GM06990 (cell line): ENCODE results near the gene LCN12.

Experiments used
- DNase-seq: peaks from one replicate; pipeline ENCODE4 v3.0.0-alpha.2; 2011; ENCODE audit not compliant: insufficient read length; ENCODE audit errors: extremely low read depth
- H3K27me3 ChIP-seq: replicated peaks from 2 replicates; pipeline ENCODE4 v1.6.0; 2011; ENCODE audit warnings: low read length; ENCODE audit not compliant: control insufficient read depth, insufficient read depth
- H3K36me3 ChIP-seq: 2 replicates; pipeline ENCODE4 v1.5.1; 2011; ENCODE audit warnings: low read length; ENCODE audit not compliant: control insufficient read depth, insufficient read depth
- H3K4me3 ChIP-seq: replicated peaks from 2 replicates; pipeline ENCODE4 v1.5.1; 2011; ENCODE audit warnings: low read depth, mild to moderate bottlenecking, control low read depth, low read length
- TF ChIP-seq, protein P1 (sequence below): IDR thresholded peaks from 2 replicates; pipeline ENCODE4 v1.5.1; 2011; ENCODE audit warnings: low read length, control low read depth, mild to moderate bottlenecking, inconsistent platforms; ENCODE audit not compliant: insufficient read depth, poor library complexity, severe bottlenecking

The LCN12 gene

GRCh38 chr9:136983656-136984314, 31.7 kb downstream of the LCN12 start:
- TF ChIP-seq, protein P1, sequence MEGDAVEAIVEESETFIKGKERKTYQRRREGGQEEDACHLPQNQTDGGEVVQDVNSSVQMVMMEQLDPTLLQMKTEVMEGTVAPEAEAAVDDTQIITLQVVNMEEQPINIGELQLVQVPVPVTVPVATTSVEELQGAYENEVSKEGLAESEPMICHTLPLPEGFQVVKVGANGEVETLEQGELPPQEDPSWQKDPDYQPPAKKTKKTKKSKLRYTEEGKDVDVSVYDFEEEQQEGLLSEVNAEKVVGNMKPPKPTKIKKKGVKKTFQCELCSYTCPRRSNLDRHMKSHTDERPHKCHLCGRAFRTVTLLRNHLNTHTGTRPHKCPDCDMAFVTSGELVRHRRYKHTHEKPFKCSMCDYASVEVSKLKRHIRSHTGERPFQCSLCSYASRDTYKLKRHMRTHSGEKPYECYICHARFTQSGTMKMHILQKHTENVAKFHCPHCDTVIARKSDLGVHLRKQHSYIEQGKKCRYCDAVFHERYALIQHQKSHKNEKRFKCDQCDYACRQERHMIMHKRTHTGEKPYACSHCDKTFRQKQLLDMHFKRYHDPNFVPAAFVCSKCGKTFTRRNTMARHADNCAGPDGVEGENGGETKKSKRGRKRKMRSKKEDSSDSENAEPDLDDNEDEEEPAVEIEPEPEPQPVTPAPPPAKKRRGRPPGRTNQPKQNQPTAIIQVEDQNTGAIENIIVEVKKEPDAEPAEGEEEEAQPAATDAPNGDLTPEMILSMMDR: no peak
- Histone ChIP-seq H3K36me3 (no peaks in the 10 kb centered on the region), H3K27me3 (no peaks in the 10 kb centered on the region; the same call in 1 of the 2 replicates), H3K4me3 (no peak overlapping the region)
- DNase-seq: no peak

- no peak for DNase-seq
- TF ChIP-seq, protein P1: no peak
- Histone ChIP-seq H3K36me3 (no peaks in the 10 kb centered on the region), H3K27me3 (no peaks in the 10 kb centered on the region; the same call in 1 of the 2 replicates), H3K4me3 (no peak overlapping the region)
Measured at GRCh38 chr9:136984464-136985026, 32.5 kb downstream of the LCN12 start.

DNA sequence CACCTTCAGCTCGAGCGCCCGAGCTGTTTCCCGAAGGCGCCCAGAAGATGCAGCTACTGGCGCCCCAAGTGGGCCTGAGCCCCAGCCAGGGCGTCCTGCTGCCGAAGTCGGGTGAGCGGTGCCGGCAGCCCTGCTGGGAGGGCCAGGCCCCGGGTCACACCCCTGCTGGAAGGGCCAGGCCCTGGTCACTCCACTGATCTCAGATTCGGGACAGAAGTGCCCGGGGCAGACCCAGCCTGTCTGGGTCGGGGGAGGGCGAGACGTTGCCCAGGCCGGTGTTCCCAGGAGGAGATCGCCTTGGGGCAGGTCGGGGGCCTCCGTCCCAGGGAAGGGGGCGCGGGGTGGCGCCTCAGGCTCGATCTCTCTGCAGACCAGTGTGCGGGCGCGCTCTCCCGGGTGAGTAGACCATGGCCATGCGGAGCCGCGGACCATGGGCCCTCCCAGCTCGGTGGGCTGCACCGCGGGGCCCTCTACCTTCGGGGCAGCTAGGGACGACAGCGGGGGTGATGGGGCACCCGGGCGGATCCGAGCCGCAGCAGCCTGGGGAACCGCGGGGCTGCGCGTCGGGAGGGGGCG, 33.0 kb downstream of the LCN12 start:
- no peaks in the 10 kb centered on the region for H3K36me3 ChIP-seq
- TF ChIP-seq, protein P1: no peak
- no peaks in the 10 kb centered on the region; the same call in 1 of the 2 replicates for H3K27me3 ChIP-seq
- H3K4me3 ChIP-seq: no peak overlapping the region
- no peak for DNase-seq

- no peak for DNase-seq
- no peak overlapping the region for H3K4me3 ChIP-seq
- no peaks in the 10 kb centered on the region; the same call in 1 of the 2 replicates for H3K27me3 ChIP-seq
- TF ChIP-seq, protein P1: no peak
- H3K36me3 ChIP-seq: no peaks in the 10 kb centered on the region
Measured at GRCh38 chr9:136985853-136986252, 33.8 kb downstream of the LCN12 start.

- H3K27me3 ChIP-seq: no peaks in the 10 kb centered on the region; the same call in 1 of the 2 replicates
- DNase-seq: no peak
- no peaks in the 10 kb centered on the region; the same call in 1 of the 2 replicates for H3K36me3 ChIP-seq
- TF ChIP-seq, protein P1: no peak
- no peak overlapping the region for H3K4me3 ChIP-seq
Measured at GRCh38 chr9:136988872-136989271, 36.8 kb downstream of the LCN12 start.
